ENCODE data around the gene PPP1R2B.

Gene PPP1R2B

DNA sequence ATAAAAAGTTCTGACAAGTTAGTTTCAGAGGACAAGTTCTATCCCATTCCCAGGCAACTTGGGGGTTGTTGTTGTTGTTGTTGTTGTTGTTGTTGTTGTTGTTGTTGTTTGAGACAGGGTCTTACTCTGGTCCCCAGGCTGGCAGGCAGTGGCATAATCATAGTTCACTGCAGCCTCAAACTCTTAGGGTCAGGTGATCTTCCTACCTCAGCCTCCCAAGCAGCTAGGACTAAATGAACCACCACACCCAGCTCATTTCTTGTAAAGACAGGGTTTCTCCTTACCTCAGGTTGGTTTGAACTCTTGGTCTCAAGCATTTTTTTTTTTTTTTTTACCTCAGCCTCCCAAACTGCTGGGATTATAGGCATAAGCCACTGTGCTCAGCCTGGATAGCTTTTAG, 15.3 kb downstream of the PPP1R2B start:
- DNase-seq = no peak
- Histone ChIP-seq H3K4me1 (ENCODE audit: control insufficient read depth, insufficient read depth, low read length, poor library complexity, severe bottlenecking) (no peaks in the 10 kb centered on the region), H3K27me3 (replicated peaks; ENCODE audit: control insufficient read depth, insufficient read depth, low read length, poor library complexity, severe bottlenecking) (no peaks in the 10 kb centered on the region), H3K36me3 (ENCODE audit: control insufficient read depth, insufficient read depth, low read length) (no peaks in the 10 kb centered on the region), H3K4me3 (ENCODE audit: insufficient read depth, low read depth, low read length, poor library complexity, severe bottlenecking) (no peak overlapping the region), H3K9me3 (ENCODE audit: control insufficient read depth, low read length) (no peaks in the 10 kb centered on the region), H3K27ac (ENCODE audit: insufficient read depth, low read length, poor library complexity, severe bottlenecking) (no peak overlapping the region)

DNA sequence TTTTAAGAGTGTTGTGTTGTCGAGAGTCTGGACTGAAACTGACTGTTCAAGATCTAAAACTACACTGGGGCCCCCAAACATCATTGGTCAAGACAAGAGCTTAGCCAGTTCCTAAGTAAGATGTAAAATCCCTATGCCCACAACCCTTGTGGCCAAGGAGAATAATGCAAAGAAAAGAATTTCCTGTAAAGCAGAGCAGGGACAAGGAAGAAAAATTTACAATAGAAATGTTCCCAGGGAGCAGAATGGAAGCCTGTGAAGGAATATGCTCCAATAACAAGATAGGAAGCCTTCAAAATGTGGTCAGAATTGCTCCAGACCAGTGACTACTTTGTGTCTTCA, 20.4 kb downstream of the PPP1R2B start:
- H3K27me3 ChIP-seq (replicated peaks; ENCODE audit: control insufficient read depth, insufficient read depth, low read length, poor library complexity, severe bottlenecking) = no peaks in the 10 kb centered on the region
- no peaks in the 10 kb centered on the region for H3K9me3 ChIP-seq (ENCODE audit: control insufficient read depth, low read length)
- no peak overlapping the region for H3K27ac ChIP-seq (ENCODE audit: insufficient read depth, low read length, poor library complexity, severe bottlenecking)
- no peak for DNase-seq
- no peaks in the 10 kb centered on the region for H3K36me3 ChIP-seq (ENCODE audit: control insufficient read depth, insufficient read depth, low read length)
- H3K4me3 ChIP-seq (ENCODE audit: insufficient read depth, low read depth, low read length, poor library complexity, severe bottlenecking) = no peak overlapping the region
- H3K4me1 ChIP-seq (ENCODE audit: control insufficient read depth, insufficient read depth, low read length, poor library complexity, severe bottlenecking) = no peaks in the 10 kb centered on the region

DNA sequence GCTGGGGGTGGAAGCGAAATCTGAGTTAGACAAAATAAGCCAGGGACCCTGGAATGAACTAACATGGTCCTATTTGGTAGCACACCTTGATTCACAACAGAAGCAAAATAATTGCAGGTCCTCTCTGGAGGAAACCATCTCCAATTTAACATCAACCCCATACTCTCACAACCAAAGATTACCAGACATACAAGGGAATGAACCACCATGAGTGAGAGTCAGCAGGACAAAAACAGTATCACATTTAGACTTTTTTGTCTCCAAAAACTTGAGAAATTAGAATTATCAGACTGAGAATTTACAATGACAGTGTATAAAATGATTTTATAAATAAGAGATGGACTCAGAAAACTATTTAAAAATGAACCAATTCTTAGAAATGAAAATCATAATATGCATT, 21.1 kb downstream of the PPP1R2B start:
- Histone ChIP-seq H3K9me3 (ENCODE audit: control insufficient read depth, low read length) (no peaks in the 10 kb centered on the region), H3K4me1 (ENCODE audit: control insufficient read depth, insufficient read depth, low read length, poor library complexity, severe bottlenecking) (no peaks in the 10 kb centered on the region)

DNA sequence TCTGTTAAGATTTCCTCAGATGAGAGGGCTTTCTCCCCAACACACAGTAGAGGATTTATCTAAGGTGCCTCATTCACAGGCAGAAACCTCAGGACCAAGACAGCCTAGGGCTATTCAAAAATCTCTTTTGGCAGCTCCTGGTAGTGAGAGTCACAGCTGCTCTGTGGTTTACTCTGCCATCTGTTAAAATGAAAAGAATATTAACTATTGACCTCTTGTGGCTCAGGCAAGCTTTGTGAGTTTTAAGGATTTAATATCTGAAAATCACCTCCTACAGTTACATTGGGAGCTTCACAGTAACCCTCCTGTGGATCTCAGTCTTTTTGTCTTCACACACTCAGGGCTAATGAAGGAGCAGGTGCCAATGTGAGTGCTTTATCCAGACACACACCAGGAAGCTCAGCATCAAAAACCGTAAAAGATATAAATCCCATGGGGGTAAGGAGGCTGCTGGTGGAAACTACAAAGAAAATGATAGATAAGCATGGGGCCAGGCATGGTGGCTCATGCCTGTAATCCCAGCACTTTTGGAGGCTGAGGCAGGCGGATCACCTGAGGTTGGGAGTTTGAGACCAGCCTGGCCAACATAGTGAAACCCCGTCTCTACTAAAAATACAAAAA, 29.7 kb downstream of the PPP1R2B start:
- no peak for DNase-seq
- H3K4me3 ChIP-seq (ENCODE audit: insufficient read depth, low read depth, low read length, poor library complexity, severe bottlenecking) = no peak overlapping the region

More for the DNA sequence above, 21.1 kb downstream of the PPP1R2B start:
- Histone ChIP-seq H3K4me3 (ENCODE audit: insufficient read depth, low read depth, low read length, poor library complexity, severe bottlenecking) (no peak overlapping the region), H3K27me3 (replicated peaks; ENCODE audit: control insufficient read depth, insufficient read depth, low read length, poor library complexity, severe bottlenecking) (no peaks in the 10 kb centered on the region), H3K36me3 (ENCODE audit: control insufficient read depth, insufficient read depth, low read length) (no peaks in the 10 kb centered on the region), H3K27ac (ENCODE audit: insufficient read depth, low read length, poor library complexity, severe bottlenecking) (no peak overlapping the region)
- DNase-seq = no peak

DNA sequence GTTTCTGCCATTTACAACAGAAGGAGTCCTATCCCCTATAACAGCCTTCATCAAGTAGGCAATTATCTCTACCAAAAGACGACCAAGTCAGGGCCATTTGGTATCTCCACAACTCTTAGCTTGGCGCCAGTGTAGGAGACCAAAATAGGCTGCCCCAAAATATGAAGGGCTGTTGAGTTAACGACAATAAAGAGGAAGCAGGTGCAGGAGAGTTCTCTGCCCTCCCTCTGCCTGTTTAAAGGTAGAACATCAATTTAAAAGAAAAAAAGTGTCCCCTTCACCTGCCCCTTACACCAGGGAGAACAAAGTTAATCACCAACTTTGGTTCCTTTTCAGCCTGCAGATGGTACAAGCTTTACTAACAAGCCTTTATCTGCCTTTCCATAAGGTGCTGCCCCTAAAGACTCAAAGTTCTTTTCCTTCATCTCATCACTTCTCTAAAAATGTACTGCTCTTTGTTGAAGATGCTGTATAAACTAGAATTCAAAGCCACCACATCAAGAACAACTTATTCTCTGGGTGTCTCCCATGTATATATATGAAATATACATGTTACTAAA, 33.3 kb downstream of the PPP1R2B start:
- no peak overlapping the region for H3K27ac ChIP-seq (ENCODE audit: insufficient read depth, low read length, poor library complexity, severe bottlenecking)

More for the DNA sequence above, 29.7 kb downstream of the PPP1R2B start:
- Histone ChIP-seq H3K9me3 (ENCODE audit: control insufficient read depth, low read length) (no peaks in the 10 kb centered on the region), H3K27me3 (replicated peaks; ENCODE audit: control insufficient read depth, insufficient read depth, low read length, poor library complexity, severe bottlenecking) (no peaks in the 10 kb centered on the region), H3K36me3 (ENCODE audit: control insufficient read depth, insufficient read depth, low read length) (no peaks in the 10 kb centered on the region), H3K4me1 (ENCODE audit: control insufficient read depth, insufficient read depth, low read length, poor library complexity, severe bottlenecking) (no peaks in the 10 kb centered on the region), H3K27ac (ENCODE audit: insufficient read depth, low read length, poor library complexity, severe bottlenecking) (no peak overlapping the region)

GRCh38 chr5:156888520-156888919, 38.4 kb downstream of the PPP1R2B start:
- Histone ChIP-seq H3K4me3 (ENCODE audit: insufficient read depth, low read depth, low read length, poor library complexity, severe bottlenecking) (no peak overlapping the region), H3K36me3 (ENCODE audit: control insufficient read depth, insufficient read depth, low read length) (no peaks in the 10 kb centered on the region), H3K9me3 (ENCODE audit: control insufficient read depth, low read length) (no peaks in the 10 kb centered on the region), H3K4me1 (ENCODE audit: control insufficient read depth, insufficient read depth, low read length, poor library complexity, severe bottlenecking) (no peaks in the 10 kb centered on the region), H3K27ac (ENCODE audit: insufficient read depth, low read length, poor library complexity, severe bottlenecking) (no peak overlapping the region), H3K27me3 (replicated peaks; ENCODE audit: control insufficient read depth, insufficient read depth, low read length, poor library complexity, severe bottlenecking) (no peaks in the 10 kb centered on the region)
- DNase-seq = no peak

More for the DNA sequence above, 33.3 kb downstream of the PPP1R2B start:
- Histone ChIP-seq H3K9me3 (ENCODE audit: control insufficient read depth, low read length) (no peaks in the 10 kb centered on the region), H3K27me3 (replicated peaks; ENCODE audit: control insufficient read depth, insufficient read depth, low read length, poor library complexity, severe bottlenecking) (no peaks in the 10 kb centered on the region), H3K4me3 (ENCODE audit: insufficient read depth, low read depth, low read length, poor library complexity, severe bottlenecking) (no peak overlapping the region), H3K4me1 (ENCODE audit: control insufficient read depth, insufficient read depth, low read length, poor library complexity, severe bottlenecking) (no peaks in the 10 kb centered on the region), H3K36me3 (ENCODE audit: control insufficient read depth, insufficient read depth, low read length) (no peaks in the 10 kb centered on the region)
- DNase-seq = no peak

- Histone ChIP-seq H3K4me3 (ENCODE audit: insufficient read depth, low read depth, low read length, poor library complexity, severe bottlenecking) (no peak overlapping the region), H3K27me3 (replicated peaks; ENCODE audit: control insufficient read depth, insufficient read depth, low read length, poor library complexity, severe bottlenecking) (no peaks in the 10 kb centered on the region), H3K27ac (ENCODE audit: insufficient read depth, low read length, poor library complexity, severe bottlenecking) (no peak overlapping the region), H3K9me3 (ENCODE audit: control insufficient read depth, low read length) (no peaks in the 10 kb centered on the region), H3K36me3 (ENCODE audit: control insufficient read depth, insufficient read depth, low read length) (no peaks in the 10 kb centered on the region), H3K4me1 (ENCODE audit: control insufficient read depth, insufficient read depth, low read length, poor library complexity, severe bottlenecking) (no peaks in the 10 kb centered on the region)
- DNase-seq = no peak
Measured at GRCh38 chr5:156892223-156892622, 42.1 kb downstream of the PPP1R2B start.

DNA sequence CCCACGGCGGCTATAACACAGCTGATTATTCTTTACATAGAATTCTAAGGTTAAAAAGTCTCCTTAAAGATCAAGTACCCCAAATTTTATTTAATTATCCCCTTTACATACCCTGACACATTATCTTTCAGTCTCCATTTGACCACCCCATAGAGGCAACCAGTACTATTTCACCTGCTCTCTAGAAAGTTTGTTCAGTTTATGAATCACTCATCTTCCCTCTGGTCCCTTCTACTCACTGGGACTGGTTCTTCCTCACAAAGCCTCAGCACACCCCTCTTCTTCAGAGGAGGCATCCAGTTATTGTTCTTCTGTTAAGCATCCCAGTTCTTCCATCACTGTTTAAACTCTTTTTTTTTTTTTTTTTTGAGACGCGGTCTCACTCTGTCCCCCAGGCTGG, 42.8 kb downstream of the PPP1R2B start:
- Histone ChIP-seq H3K36me3 (ENCODE audit: control insufficient read depth, insufficient read depth, low read length) (no peaks in the 10 kb centered on the region), H3K4me1 (ENCODE audit: control insufficient read depth, insufficient read depth, low read length, poor library complexity, severe bottlenecking) (no peaks in the 10 kb centered on the region), H3K27me3 (replicated peaks; ENCODE audit: control insufficient read depth, insufficient read depth, low read length, poor library complexity, severe bottlenecking) (no peaks in the 10 kb centered on the region), H3K4me3 (ENCODE audit: insufficient read depth, low read depth, low read length, poor library complexity, severe bottlenecking) (no peak overlapping the region), H3K27ac (ENCODE audit: insufficient read depth, low read length, poor library complexity, severe bottlenecking) (no peak overlapping the region), H3K9me3 (ENCODE audit: control insufficient read depth, low read length) (no peaks in the 10 kb centered on the region)
- no peak for DNase-seq

DNA sequence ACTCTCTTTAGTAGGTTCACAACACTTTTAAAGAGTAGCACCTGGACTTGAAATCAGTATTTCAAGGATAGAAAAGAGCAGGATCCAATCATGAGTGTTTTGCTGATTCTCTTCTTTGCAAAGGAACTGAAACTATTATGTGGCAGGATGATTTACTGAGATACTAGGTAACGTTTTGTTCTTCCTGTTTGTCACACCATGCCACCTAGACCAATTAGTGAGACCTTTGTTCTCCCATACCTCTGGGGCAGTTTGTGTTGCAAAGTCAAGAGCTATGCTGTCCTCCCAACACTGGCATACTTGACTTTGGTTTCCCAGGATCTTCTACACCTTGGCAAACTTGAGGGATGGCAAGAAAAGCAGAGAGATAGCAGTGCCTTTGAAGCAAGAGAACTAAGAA, 43.4 kb downstream of the PPP1R2B start:
- no peak overlapping the region for H3K27ac ChIP-seq (ENCODE audit: insufficient read depth, low read length, poor library complexity, severe bottlenecking)
- H3K9me3 ChIP-seq (ENCODE audit: control insufficient read depth, low read length) = no peaks in the 10 kb centered on the region
- no peaks in the 10 kb centered on the region for H3K4me1 ChIP-seq (ENCODE audit: control insufficient read depth, insufficient read depth, low read length, poor library complexity, severe bottlenecking)
- no peak overlapping the region for H3K4me3 ChIP-seq (ENCODE audit: insufficient read depth, low read depth, low read length, poor library complexity, severe bottlenecking)
- H3K27me3 ChIP-seq (replicated peaks; ENCODE audit: control insufficient read depth, insufficient read depth, low read length, poor library complexity, severe bottlenecking) = no peaks in the 10 kb centered on the region
- no peaks in the 10 kb centered on the region for H3K36me3 ChIP-seq (ENCODE audit: control insufficient read depth, insufficient read depth, low read length)
- DNase-seq = no peak

- no peak overlapping the region for H3K27ac ChIP-seq (ENCODE audit: insufficient read depth, low read length, poor library complexity, severe bottlenecking)
- H3K4me1 ChIP-seq (ENCODE audit: control insufficient read depth, insufficient read depth, low read length, poor library complexity, severe bottlenecking) = no peaks in the 10 kb centered on the region
- no peak overlapping the region for H3K4me3 ChIP-seq (ENCODE audit: insufficient read depth, low read depth, low read length, poor library complexity, severe bottlenecking)
- no peaks in the 10 kb centered on the region for H3K27me3 ChIP-seq (replicated peaks; ENCODE audit: control insufficient read depth, insufficient read depth, low read length, poor library complexity, severe bottlenecking)
- no peaks in the 10 kb centered on the region for H3K9me3 ChIP-seq (ENCODE audit: control insufficient read depth, low read length)
- H3K36me3 ChIP-seq (ENCODE audit: control insufficient read depth, insufficient read depth, low read length) = no peaks in the 10 kb centered on the region
- no peak for DNase-seq
Measured at GRCh38 chr5:156896546-156896945, 46.5 kb downstream of the PPP1R2B start.

Measured in effector memory CD4-positive, alpha-beta T cell (primary cell).